Prostate gland (tissue), 2 donors: ENCODE data around the gene NEK6.

Experiments used
- CTCF ChIP-seq, 4 experiments: fragments of 200-600 bp in 2 of 4; fragments of 450-650 bp in 2 of 4; sonication (generic) in 2 of 4; IDR thresholded peaks; 1 replicate in 3 of 4; 2 replicates in 1 of 4; pipeline ENCODE4 v1.5.1; 2016 to 2019; ENCODE audit warnings: antibody characterized with exemption in 4 of 4, mild to moderate bottlenecking in 2 of 4, moderate library complexity in 2 of 4
- POLR2A ChIP-seq: fragments of 450-650 bp; IDR thresholded peaks from one replicate; pipeline ENCODE4 v1.6.1; 2016; ENCODE audit warnings: antibody characterized with exemption, mild to moderate bottlenecking
- POLR2AphosphoS5 ChIP-seq: sonication (generic); formaldehyde crosslinking; IDR thresholded peaks from one replicate; pipeline ENCODE4 v1.6.1; 2017; ENCODE audit warnings: antibody characterized with exemption

- TF ChIP-seq CTCF (IDR thresholded peaks at IDR 0.05) (no peak), POLR2AphosphoS5 (no peak), POLR2A (no peak)
Observed at GRCh38 chr9:124343533-124344290, 86.0 kb downstream of the NEK6 start.
